Left colon (tissue), 2 donors: Measurements from ENCODE around the gene SHANK1. TPM values are rescaled to one million over a fixed set of nuclear protein-coding genes. Genes with fewer than 3 reads are reported as not detected.

ENCODE experiments used
- ATAC-seq: fragments of 200-7000 bp; cut with Tn5 transposase; one replicate; pipeline ENCODE4 v1.9.1; 2020; ENCODE audit warnings: mild to moderate bottlenecking, moderate library complexity
- DNase-seq, 2 donors: peaks; one replicate each; pipeline ENCODE4 v3.0.0-alpha.2; 2020
- intact Hi-C, 2 donors: fragments of 100-400 bp; cut with DNase I in 1 of 2; cut with micrococcal nuclease in 1 of 2; formaldehyde crosslinking; loops; one replicate each; pipeline versions ENCODE4 v1.11.2 to v1.14.0; 2022; cut with DNase I, micrococcal nuclease
- total RNA-seq, 2 donors: library from RNA; stranded (reverse); fragmentation: NEBNext Ultra II Directional; extraction: Animal tissue kit (Norgen Biotek cat#: 25700); gene quantifications; one replicate each; pipeline ENCODE4 v1.2.1, GENCODE V29; 2021
- donor health status: DM: no; HTN: no; CAD: no.
- donor health status: DM: yes; HTN: yes; CAD: no.

SHANK1 gene
- total RNA-seq, 2 donors from 2014 or later: 0.21 to 0.36 TPM

- intact Hi-C loops: no loop called here
- DNase-seq (no peak), ATAC-seq (no peak)
These were observed 50.7 kb downstream of the SHANK1 start for GRCh38 chr19:50668879-50669278.

GRCh38 chr19:50668416-50668815 is 51.2 kb downstream of the SHANK1 start:
- DNase-seq (no peak), ATAC-seq (no peak)
- intact Hi-C loops: no loop called here

GRCh38 chr19:50667759-50668231 is 51.8 kb downstream of the SHANK1 start:
- no peak for DNase-seq
- intact Hi-C loops: no loop called here
- no peak for ATAC-seq

- DNase-seq: no peak
- intact Hi-C loops: no loop called here
- ATAC-seq: no peak
These were observed 52.3 kb downstream of the SHANK1 start for GRCh38 chr19:50667177-50667758.

GRCh38 chr19:50666346-50667176 is 53.0 kb downstream of the SHANK1 start:
- intact Hi-C loops: no loop called here
- DNase-seq: no peak
- no peak for ATAC-seq

GRCh38 chr19:50664204-50664603 is 55.4 kb downstream of the SHANK1 start:
- no peak for DNase-seq
- intact Hi-C loops: no loop called here
- no peak for ATAC-seq

- intact Hi-C loops: no loop called here
- ATAC-seq (no peak), DNase-seq (no peak)
These were observed 56.2 kb downstream of the SHANK1 start for GRCh38 chr19:50663482-50663790.

GRCh38 chr19:50662651-50663481 is 56.7 kb downstream of the SHANK1 start:
- no peak for ATAC-seq
- intact Hi-C loops: no loop called here

GRCh38 chr19:50661766-50662650 is 57.6 kb downstream of the SHANK1 start:
- intact Hi-C loops: no loop called here
- DNase-seq (no peak), ATAC-seq (no peak)

More at GRCh38 chr19:50662651-50663481, 56.7 kb downstream of the SHANK1 start:
- DNase-seq: no peak

GRCh38 chr19:50661023-50661422 is 58.6 kb downstream of the SHANK1 start:
- intact Hi-C loops: no loop called here
- no peak for ATAC-seq

GRCh38 chr19:50660088-50660366 is 59.6 kb downstream of the SHANK1 start:
- intact Hi-C loops: no loop called here
- no peak for ATAC-seq
- DNase-seq: no peak

More at GRCh38 chr19:50661023-50661422, 58.6 kb downstream of the SHANK1 start:
- DNase-seq: no peak

GRCh38 chr19:50659318-50660087 is 60.1 kb downstream of the SHANK1 start:
- DNase-seq: no peak
- intact Hi-C loops: no loop called here
- no peak for ATAC-seq

- DNase-seq (peak in 1 of 2 donors; percentile 34), ATAC-seq (peak; percentile 74)
- intact Hi-C loops: no loop called here
These were observed 60.9 kb downstream of the SHANK1 start for GRCh38 chr19:50658441-50659317.

GRCh38 chr19:50657712-50658440 is 61.7 kb downstream of the SHANK1 start:
- ATAC-seq: peak; percentile 72
- intact Hi-C loops: no loop called here
- peak; percentile 70 to 76 for DNase-seq

GRCh38 chr19:50657222-50657669 is 62.4 kb downstream of the SHANK1 start:
- no peak for ATAC-seq
- DNase-seq: no peak
- intact Hi-C loops: no loop called here

- ATAC-seq (no peak), DNase-seq (no peak)
- intact Hi-C loops: no loop called here
These were observed 64.7 kb downstream of the SHANK1 start for GRCh38 chr19:50654882-50655281.

- intact Hi-C loops: no loop called here
- DNase-seq (no peak), ATAC-seq (no peak)
These were observed 66.9 kb downstream of the SHANK1 start for GRCh38 chr19:50652722-50653121.
